GM12892 (cell line): ENCODE data around the gene DHRS1.

ENCODE experiments used
- DNase-seq: peaks from one replicate; pipeline ENCODE4 v3.0.0; 2011; ENCODE audit not compliant: insufficient read length
- FAIRE-seq: peaks from 2 replicates; lab custom pipeline; 2011; peaks lifted over from hg19 to GRCh38; lab: Jason Lieb, UNC
- POLR2A ChIP-seq: IDR thresholded peaks from 2 replicates; pipeline ENCODE4 v1.6.1; 2011; ENCODE audit warnings: low read depth, low read length, control low read depth
- POLR2AphosphoS5 ChIP-seq: IDR thresholded peaks from 2 replicates; pipeline ENCODE4 v1.6.1; 2011; ENCODE audit warnings: low read depth, low read length, control low read depth
- TAF1 ChIP-seq: IDR thresholded peaks from 2 replicates; pipeline ENCODE4 v1.6.1; 2011; ENCODE audit warnings: low read depth, mild to moderate bottlenecking, control low read depth, low read length, borderline replicate concordance

DHRS1 gene

DNA sequence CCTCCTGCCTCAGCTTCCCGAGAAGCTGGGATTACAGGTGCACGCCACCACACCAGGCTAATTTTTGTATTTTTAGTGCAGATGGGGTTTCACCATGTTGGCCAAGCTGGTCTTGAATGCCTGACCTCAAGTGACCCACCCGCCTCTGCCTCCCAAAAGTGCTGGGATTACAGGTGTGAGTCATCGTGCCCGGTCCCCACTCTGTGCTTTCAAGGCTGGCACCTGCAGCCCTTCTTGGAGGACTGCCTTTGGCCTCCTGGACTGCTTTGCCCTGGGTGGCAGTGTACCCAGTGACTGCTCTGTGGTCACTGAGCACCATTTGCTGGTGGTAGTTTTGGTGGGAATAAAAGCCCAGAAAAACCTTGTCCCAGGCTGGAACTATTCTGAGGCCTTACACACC, 12.6 kb downstream of the DHRS1 start:
- DNase-seq (no peak), FAIRE-seq (no peak)
- TF ChIP-seq POLR2A (no peak), TAF1 (no peak), POLR2AphosphoS5 (no peak)

DNA sequence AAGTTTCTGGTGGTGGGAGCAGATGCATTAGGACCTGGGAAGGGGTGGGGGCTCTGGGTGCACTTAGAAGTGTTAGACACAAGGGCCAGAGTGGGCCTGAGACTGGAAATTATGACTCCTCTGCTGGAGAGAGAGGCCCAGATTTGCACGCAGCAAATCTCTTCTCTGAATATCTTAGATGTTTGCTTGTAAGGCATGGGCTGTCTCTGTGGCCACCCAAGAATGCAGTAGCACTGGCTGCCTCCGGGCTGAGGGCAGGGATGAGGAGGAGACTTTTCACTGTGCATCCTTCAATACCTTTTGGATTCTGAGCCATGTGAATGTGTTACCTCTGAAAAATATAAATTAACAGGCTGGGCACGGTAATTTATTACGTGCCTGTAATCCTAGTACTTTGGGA, 14.2 kb downstream of the DHRS1 start:
- no peak for TF ChIP-seq POLR2A
- no peak for TF ChIP-seq POLR2AphosphoS5
- TF ChIP-seq TAF1: no peak
- FAIRE-seq (no peak), DNase-seq (no peak)

DNA sequence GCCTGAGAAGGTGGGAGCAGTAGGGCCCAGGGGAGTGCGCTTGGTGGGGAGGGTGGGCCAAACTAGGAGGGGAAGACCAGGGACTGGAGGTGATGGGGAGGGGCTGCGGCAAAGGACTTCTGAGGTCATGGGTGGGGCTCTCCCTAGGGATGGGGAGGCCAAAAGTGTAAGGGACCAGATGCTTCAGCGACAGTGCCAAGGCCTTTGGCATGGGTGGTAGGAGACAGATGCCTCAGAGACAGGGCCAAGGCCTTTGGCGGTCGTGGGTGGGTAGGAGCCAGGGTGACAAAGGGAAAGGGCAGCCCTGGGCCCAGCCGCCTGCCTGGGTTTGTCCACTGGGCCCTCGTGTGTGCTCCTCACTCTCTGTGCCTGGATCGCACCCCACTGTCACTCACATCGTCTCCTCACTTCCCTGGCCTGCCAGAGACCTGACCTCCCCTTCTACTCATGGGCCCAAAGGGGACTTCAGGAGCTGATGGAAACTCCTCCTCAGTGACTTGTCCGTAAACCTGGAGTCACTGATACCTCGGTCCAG, 15.0 kb downstream of the DHRS1 start:
- no peak for TF ChIP-seq TAF1
- no peak for TF ChIP-seq POLR2AphosphoS5
- no peak for TF ChIP-seq POLR2A
- FAIRE-seq: no peak

DNA sequence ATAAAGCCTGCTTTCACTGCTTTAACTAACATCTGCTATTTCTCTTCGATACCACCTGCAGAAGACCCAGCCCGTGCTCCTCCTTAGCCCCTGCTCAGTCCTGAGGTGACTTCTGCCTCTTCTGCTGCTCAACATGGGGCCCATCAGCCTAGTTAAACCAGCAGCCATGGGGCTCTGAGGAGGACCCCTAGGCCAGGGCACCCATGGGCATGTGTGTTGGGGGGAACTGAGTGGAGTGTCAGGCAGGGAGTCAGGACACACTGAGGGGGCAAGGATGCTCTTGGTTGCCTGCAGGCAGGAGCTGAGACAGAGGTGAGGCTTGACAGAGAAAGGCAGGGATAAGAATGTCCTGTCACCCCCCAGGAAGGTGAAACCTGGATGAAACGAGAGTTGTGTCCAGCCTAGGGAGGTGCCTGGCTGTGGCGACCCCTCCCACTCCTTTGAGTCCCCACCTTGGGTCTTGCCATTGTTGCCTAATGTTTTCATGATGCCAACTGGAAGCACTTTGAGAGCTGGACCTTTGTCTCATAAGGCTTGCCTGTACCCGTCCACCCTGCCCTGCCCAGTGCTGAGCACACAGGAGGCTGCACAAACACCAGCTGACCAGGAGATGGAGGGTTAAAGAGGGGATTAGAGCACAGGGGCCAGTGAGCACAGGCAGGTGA, 15.7 kb downstream of the DHRS1 start:
- no peak for DNase-seq
- TF ChIP-seq TAF1 (no peak), POLR2AphosphoS5 (no peak), POLR2A (no peak)
- FAIRE-seq: no peak

More for the DNA sequence above, 15.0 kb downstream of the DHRS1 start:
- DNase-seq: no peak

DNA sequence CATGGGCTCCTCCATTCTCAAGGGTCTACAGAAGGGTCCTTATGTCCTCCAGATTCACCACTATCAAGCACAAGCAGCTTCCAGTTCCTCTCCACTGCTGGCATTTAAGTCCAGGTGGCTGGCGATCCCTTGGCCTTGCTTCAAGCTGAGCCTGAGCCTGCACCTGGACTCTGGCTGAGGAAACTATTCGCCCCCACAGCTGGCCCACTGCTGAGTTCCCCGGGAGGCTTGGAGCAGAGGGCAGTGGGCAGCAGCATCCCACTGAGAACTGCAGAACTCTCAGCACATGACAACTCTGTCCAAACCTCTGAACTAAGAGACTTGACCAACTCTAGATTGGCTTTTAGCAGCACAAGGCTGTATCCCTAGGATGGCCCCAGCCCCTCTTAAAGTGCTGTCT, 16.8 kb downstream of the DHRS1 start:
- FAIRE-seq (no peak), DNase-seq (no peak)
- TF ChIP-seq TAF1 (no peak), POLR2AphosphoS5 (no peak)

DNA sequence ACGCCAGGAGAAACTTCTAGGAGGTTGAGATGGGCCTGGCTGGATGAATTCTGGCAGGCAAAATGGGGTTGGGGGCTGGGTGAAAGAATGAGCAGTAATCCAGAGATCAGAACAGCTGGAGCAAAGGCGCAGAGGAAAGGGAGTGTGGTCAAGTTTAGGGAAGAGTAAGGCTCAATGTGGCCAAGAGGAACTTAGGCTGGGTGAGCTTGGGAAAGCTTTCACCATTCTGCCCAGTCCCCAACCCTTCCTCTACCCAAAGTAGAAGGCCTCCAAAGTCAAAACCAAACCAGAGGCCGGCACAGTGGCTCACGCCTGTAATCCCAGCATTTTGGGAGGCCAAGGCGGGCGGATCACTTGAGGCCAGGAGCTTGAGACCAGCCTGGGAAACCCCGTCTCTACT, 17.9 kb downstream of the DHRS1 start:
- TF ChIP-seq POLR2A (no peak), POLR2AphosphoS5 (no peak), TAF1 (no peak)
- no peak for DNase-seq
- no peak for FAIRE-seq

DNA sequence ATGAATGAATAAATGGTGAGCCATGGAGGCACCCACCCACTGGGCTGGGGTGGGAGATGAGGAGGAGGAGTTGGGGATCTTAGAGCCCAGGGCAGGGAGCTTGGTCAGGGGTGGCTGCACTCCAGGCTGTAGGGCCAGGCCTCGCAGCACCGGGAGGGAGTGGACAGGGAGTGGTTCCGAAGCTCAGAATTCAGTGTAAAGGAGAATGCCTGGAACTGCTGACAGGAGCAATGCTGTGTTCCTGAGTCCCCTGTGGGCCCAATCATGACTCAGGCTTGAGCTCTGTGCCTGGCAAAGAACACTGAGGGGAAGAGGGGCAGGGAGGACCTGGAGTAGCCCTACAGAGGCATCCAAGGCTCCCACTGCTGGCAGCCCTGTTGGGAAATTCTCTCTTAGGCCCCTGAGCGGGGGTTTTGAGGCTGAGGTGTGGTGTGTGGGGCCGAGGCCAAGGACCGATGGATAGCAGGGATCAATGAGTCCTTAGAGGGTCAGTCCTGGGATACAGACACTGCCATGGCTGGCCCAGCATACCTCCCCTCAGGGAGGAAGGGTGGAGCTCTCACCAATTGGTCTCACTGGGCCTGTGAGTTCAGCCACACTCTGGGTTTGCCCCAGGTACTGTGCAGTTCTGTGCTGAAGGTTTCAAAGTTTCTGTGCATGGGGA, 18.7 kb downstream of the DHRS1 start:
- FAIRE-seq: no peak
- DNase-seq: no peak
- TF ChIP-seq POLR2AphosphoS5 (no peak), POLR2A (no peak), TAF1 (no peak)

DNA sequence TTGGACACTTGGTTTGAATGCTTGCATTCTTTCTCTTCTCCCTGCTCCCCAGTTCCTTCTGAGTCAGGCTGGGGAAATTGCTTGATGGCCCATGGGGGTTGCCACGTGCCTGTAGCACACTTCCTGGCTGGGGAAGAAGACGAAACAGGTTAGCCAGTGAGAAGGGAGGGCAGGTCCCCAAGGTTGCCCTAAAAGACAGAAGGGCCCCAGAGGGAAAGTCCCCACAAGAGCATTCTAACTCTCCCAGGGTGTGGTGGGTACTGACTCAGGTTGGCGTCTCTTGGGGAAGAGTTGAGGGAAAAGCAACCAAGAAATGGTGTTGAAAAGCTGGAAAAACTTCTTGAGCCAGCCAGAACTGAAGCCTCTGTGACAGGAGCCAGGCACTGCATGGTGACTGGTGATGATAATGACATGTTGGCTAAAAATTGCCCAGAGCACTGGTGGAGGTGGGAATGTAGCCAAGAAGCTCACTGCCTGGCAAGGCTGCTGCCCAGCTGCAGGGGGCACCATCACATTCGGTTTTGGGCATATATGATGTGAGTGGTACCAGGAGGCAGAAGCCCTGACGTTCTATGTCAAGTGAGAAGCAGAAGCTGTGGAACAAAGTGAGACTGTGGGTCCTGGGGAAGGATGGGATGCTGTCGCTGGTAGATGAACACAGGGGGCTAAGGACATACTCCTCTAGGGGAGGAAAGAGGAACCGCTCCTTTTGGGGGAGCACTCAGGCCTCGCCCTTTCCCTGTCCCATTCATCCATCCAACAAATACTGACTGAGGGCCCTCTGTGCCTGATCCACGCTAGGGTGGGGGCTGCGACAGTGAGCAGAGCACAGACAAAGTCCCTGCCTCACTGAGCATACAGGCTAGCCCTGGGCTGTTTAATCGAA, 20.0 kb downstream of the DHRS1 start:
- DNase-seq (no peak), FAIRE-seq (peak; percentile 44)
- no peak for TF ChIP-seq POLR2A
- no peak for TF ChIP-seq TAF1
- no peak for TF ChIP-seq POLR2AphosphoS5

DNA sequence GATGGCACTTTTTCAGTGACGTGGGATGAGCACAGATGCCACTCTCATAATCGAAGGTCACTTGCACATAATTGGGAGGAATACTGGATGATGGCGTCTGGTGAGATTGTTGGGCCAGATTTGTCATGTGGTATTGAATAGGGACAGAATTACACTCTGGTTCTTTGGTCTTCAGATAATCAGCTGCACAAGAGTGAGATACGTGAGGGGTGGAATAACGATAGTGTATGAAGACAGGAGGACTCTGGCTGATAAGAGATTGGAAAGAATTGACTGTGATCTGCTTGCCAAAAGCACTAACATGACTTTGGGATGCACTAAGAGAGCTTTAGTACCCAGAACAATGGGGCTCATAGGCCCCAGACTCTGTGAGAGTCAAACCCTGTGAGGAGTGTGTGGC, 21.2 kb downstream of the DHRS1 start:
- FAIRE-seq: peak; percentile 14

DNA sequence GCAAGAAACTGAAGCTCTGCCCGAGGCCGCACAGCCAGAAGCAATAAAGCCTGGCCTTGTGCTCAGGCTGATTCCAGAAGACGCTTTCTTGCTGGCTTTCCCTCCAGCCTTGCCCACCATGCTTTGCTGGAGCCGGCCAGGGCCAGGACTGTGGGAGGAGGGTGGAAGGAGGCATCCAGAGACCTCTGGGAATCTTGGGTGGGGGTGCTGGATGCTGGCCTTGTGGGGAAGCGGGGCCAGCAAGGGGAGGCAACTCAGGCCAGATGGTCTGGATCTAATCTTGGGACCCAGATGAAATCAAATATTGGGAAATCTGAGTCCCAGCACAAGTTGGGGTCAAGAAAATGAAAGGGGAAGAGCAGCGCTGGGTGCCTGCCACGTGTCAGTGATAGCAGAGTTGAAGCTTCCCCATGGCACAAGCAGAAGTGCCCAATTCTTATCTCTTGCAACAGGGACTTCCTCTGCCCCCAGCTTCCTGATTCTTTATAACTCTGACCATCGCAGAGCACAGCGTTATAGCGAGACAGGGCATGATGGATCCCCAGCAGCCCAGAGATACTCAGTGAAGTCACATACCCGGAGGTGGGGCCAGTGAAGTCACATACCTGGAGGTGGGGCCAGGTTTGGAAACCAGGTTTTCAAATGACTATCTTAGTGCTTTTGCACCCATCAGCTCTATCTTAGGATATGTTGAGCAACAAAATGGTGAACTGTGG, 21.8 kb downstream of the DHRS1 start:
- FAIRE-seq (no peak), DNase-seq (no peak)
- no peak for TF ChIP-seq TAF1
- TF ChIP-seq POLR2A: no peak

More for the DNA sequence above, 21.2 kb downstream of the DHRS1 start:
- TF ChIP-seq TAF1: no peak
- TF ChIP-seq POLR2AphosphoS5: no peak
- no peak for TF ChIP-seq POLR2A
- DNase-seq: no peak
